NCI-H82 treated with DMSO at 0.1 percent for 48 hours (cell line): ENCODE results near the gene CFAP119.
"Not testable (repeated sequence)": the region's sequence is repeated elsewhere in the genome, so short reads cannot be mapped to it uniquely, and the experiment has no call there.

Source experiments
- DNase-seq: peaks from one replicate; lab custom pipeline; 2025; ENCODE audit not compliant: unreplicated experiment; lab: John Stamatoyannopoulos, UW

CFAP119 gene

DNA sequence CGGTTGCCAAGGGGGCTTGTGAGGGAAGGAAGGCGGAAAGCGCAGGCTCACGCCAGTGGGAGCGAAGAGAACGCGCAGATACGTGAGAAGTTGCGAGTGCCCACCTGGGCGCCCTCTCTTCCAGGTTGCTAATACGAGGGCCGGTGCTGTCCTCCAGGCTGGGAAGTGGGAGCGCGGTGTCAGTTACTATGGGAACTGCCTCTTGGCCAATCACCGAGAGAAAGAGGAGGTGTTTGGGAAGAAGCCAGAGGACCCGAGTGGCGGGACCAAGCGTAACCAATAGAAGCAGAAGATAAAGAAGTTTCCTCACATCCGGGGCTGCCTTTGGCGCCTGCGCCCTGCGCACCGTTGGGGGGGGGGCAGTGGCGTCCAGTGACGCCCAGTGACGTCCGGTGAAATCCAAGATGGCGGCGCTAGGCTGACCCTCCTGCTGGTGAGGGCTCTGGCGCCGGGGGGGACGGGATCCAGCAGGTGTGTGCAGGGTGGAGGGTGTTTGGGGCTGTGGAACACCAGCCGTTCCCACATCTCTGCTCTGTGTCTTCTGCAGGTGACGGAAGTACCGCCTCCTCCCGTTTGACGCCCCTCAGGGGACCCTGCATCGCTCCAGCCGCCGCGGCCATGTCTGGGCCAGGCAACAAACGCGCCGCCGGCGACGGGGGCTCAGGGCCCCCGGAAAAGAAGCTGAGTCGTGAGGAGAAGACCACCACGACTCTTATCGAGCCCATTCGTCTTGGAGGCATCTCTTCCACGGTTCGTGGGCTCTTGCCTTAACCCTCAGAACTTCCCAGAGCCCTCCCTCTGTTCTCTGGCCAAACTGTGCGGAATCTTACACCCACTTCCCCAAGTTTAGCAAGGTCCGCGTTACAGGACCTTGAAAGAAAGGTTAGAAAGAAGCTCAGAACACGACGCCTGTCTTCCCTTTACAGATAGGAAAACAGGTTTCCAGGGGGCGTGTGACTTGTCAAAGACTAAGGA is at the start of gene CFAP119, which contains the start of gene RNF40:
Gene CFAP119 (minus strand): TSS at position 135 of the 975 bp plus-strand sequence. CDS start 314 bp downstream, outside the sequence.
Gene RNF40 (plus strand): TSS at position 395 of the 975 bp plus-strand sequence. CDS start 224 bp downstream, at position 619.
- DNase-seq, result peak; percentile 93

GRCh38 chr16:30809675-30810074 is 47.8 kb upstream of the CFAP119 start:
- not testable (repeated sequence) for DNase-seq

DNA sequence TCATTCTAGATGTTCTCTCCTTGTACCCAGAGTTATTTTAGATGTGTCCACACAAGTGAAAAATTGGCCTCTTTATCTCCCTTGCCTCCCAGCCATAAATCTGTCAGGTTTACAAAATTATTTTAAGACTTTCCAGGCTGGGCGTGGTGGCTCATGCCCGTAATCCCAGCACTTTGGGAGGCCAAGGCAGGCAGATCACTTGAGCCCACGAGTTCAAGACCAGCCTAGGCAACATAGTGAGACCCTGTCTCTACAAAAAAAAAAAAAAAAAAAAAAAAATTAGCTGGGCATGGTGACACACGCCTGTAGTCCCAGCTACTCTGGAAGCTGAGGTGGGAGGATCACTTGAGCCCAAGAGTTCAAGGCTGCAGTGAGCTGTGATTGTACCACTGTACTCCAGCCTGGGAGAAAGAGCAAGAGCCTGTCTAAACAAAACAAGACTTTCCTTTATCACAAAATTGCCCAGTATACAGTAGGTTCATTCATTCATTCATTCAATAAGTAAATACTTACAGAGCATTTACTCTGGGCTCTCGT is 47.1 kb upstream of the CFAP119 start:
- DNase-seq, result not testable (repeated sequence)

- no peak for DNase-seq
Measured at GRCh38 chr16:30808146-30808545, 46.3 kb upstream of the CFAP119 start.

DNA sequence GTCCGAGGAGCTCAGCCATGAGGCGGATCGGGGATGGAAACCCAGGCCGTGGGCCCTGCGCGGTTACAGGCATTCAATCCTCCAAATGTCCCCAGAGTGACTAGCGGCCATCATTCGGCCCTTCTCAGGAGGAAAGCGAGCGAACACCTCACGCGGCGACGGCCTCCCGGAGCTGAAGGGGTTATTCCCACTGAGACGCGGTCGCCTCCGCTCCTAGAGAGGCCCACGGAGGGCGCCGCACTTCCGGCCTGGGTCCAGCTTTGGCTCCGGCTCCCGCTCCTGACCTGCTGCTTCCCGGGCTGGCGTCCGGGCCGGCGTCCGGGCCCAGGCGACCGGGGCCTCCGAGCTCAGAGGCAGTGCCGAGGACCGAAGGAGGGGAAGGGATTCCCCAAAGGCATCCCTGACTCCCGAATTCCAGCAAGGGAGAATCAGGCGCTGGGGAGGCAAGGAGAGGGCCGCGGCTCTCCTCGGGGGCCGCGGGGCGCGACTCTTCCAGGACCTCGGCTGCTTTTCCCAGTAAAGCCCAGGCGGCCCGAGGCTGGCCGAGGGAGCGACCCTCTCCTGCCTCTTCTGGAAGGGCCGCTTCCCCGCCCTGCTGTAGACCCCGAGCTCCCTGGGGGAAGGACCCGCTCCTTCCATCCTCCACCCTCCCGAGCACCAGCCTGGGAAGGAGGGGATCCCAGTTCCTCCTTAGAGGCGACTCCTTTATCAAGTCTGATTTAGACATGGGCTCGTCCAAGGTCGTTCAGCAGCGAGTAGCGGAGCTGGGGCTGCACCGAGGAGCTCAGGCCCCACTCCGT is 43.7 kb upstream of the CFAP119 start:
- DNase-seq, result peak; percentile 24

DNA sequence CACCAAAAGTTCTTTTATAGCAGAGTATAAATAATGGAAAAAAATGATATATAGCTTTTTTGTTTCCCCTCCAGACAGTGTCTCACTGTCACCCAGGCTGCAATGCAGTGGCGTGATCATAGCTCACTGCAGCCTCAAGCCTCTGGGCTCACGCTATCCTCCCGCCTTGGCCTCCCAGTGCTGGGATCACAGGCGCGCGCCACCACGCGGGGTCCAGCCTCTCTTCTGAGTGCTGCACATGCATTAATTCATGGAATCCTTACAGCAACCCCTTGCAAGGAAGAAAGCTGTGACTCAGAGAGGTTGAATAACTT is 43.2 kb upstream of the CFAP119 start:
- DNase-seq, result no peak

GRCh38 chr16:30802936-30803335 is 41.1 kb upstream of the CFAP119 start:
- DNase-seq, result no peak

GRCh38 chr16:30797670-30798309 is 35.9 kb upstream of the CFAP119 start:
- DNase-seq, result no peak

GRCh38 chr16:30794634-30795033 is 32.8 kb upstream of the CFAP119 start:
- no peak for DNase-seq

GRCh38 chr16:30793508-30794069 is 31.7 kb upstream of the CFAP119 start:
- no peak for DNase-seq

GRCh38 chr16:30787613-30788378 is 25.9 kb upstream of the CFAP119 start:
- no peak for DNase-seq

- DNase-seq, result peak; percentile 16
Measured at GRCh38 chr16:30786936-30787612, 25.2 kb upstream of the CFAP119 start, which contains the start of gene ZNF629. ZNF629 (minus strand) TSS chr16:30787205; CDS start chr16:30784482, 2,723 bp downstream.

GRCh38 chr16:30786115-30786935 is 24.5 kb upstream of the CFAP119 start:
- no peak for DNase-seq

- DNase-seq, result no peak
Measured at GRCh38 chr16:30785126-30786106, 23.6 kb upstream of the CFAP119 start.

DNA sequence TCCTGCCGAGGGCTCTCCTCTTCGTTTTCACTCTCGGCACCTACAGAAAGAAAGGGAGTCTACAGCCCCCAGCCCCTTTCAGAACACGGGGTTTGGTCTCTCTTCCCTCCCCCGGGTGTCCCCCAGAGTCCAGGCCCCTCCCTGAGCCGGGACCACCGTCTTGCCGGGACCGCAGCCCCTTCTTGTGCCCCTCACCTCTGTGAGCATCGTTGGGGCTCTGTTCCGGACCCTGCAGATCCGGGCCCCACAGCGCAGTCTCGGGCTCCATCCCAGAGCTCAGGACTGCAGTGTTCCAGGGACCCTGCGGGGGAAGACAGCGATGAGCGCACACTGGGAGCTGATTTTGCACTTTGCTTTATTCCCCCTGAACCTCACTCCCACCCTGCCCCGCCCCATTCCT is 22.4 kb upstream of the CFAP119 start:
- DNase-seq, result no peak

- DNase-seq, result no peak
Measured at GRCh38 chr16:30783280-30784109, 21.6 kb upstream of the CFAP119 start.
